Neutrophil (primary cell): ENCODE data around the gene THEMIS.
"Not testable (repeated sequence)": the region's sequence is repeated elsewhere in the genome, so short reads cannot be mapped to it uniquely, and the experiment has no call there.

Source experiments
- H3K27ac ChIP-seq: fragments of 200-600 bp; sonication (generic); 2 replicates; pipeline ENCODE4 v1.5.1; 2016; ENCODE audit warnings: mild to moderate bottlenecking, moderate library complexity
- H3K27me3 ChIP-seq: fragments of 200-600 bp; sonication (generic); 2 replicates; pipeline ENCODE4 v1.6.0; 2016; ENCODE audit warnings: mild to moderate bottlenecking
- H3K36me3 ChIP-seq: fragments of 200-600 bp; sonication (generic); 2 replicates; pipeline ENCODE4 v1.5.1; 2017
- H3K4me1 ChIP-seq, 2 experiments: fragments of 200-600 bp in 1 of 2; sonication (generic) in 1 of 2; 1 replicate in 1 of 2; 2 replicates in 1 of 2; pipeline versions ENCODE4 v1.5.1 to v1.6.1; 2013 to 2016; ENCODE audit warnings: low read depth in 1 of 2, low read length in 1 of 2, mild to moderate bottlenecking in 1 of 2, moderate library complexity in 1 of 2; ENCODE audit not compliant: control insufficient read depth in 1 of 2, insufficient read depth in 1 of 2
- H3K4me3 ChIP-seq, 2 experiments: fragments of 200-600 bp in 1 of 2; sonication (generic) in 1 of 2; 1 replicate in 1 of 2; 2 replicates in 1 of 2; pipeline ENCODE4 v1.5.1; 2013 to 2016; ENCODE audit warnings: low read depth in 1 of 2, low read length in 1 of 2, mild to moderate bottlenecking in 1 of 2, moderate library complexity in 1 of 2
- H3K9me3 ChIP-seq: fragments of 200-600 bp; sonication (generic); 2 replicates; pipeline ENCODE4 v1.5.1; 2016
- CTCF ChIP-seq: fragments of 200-600 bp; sonication (generic); IDR thresholded peaks from 2 replicates; pipeline ENCODE4 v1.5.1; 2016; ENCODE audit warnings: antibody characterized with exemption

The THEMIS gene

GRCh38 chr6:127933852-127934840 is 33.3 kb upstream of the THEMIS start:
- Histone ChIP-seq H3K36me3 (no peaks in the 10 kb centered on the region), H3K27me3 (no peaks in the 10 kb centered on the region), H3K9me3 (no peaks in the 10 kb centered on the region), H3K4me3 (no peak overlapping the region), H3K27ac (no peak overlapping the region), H3K4me1 (no peaks in the 10 kb centered on the region)
- TF ChIP-seq CTCF, result no peak

- H3K4me3 ChIP-seq, result no peak overlapping the region
- no peaks in the 10 kb centered on the region for H3K9me3 ChIP-seq
- no peaks in the 10 kb centered on the region for H3K4me1 ChIP-seq
- H3K27ac ChIP-seq, result no peak overlapping the region
- TF ChIP-seq CTCF, result no peak
- H3K27me3 ChIP-seq, result no peaks in the 10 kb centered on the region
- no peaks in the 10 kb centered on the region for H3K36me3 ChIP-seq
Observed at GRCh38 chr6:127933137-127933536, 32.3 kb upstream of the THEMIS start.

GRCh38 chr6:127932708-127933107 is 31.9 kb upstream of the THEMIS start:
- no peaks in the 10 kb centered on the region for H3K27me3 ChIP-seq
- TF ChIP-seq CTCF, result no peak
- no peak overlapping the region for H3K27ac ChIP-seq

GRCh38 chr6:127926441-127926840 is 25.6 kb upstream of the THEMIS start:
- not testable (repeated sequence) for H3K27me3 ChIP-seq, H3K27ac ChIP-seq, H3K4me3 ChIP-seq, H3K4me1 ChIP-seq, H3K9me3 ChIP-seq, H3K36me3 ChIP-seq

More at GRCh38 chr6:127932708-127933107, 31.9 kb upstream of the THEMIS start:
- Histone ChIP-seq H3K9me3 (no peaks in the 10 kb centered on the region), H3K4me1 (no peaks in the 10 kb centered on the region), H3K4me3 (no peak overlapping the region), H3K36me3 (no peaks in the 10 kb centered on the region)

GRCh38 chr6:127924440-127924839 is 23.6 kb upstream of the THEMIS start:
- no peak overlapping the region for H3K4me3 ChIP-seq
- no peaks in the 10 kb centered on the region for H3K9me3 ChIP-seq
- H3K36me3 ChIP-seq, result no peaks in the 10 kb centered on the region
- H3K27ac ChIP-seq, result no peak overlapping the region
- no peak for TF ChIP-seq CTCF
- no peaks in the 10 kb centered on the region for H3K4me1 ChIP-seq
- H3K27me3 ChIP-seq, result no peaks in the 10 kb centered on the region

GRCh38 chr6:127924031-127924430 is 23.2 kb upstream of the THEMIS start:
- H3K36me3 ChIP-seq, result no peaks in the 10 kb centered on the region
- no peak for TF ChIP-seq CTCF
- no peaks in the 10 kb centered on the region for H3K9me3 ChIP-seq
- no peaks in the 10 kb centered on the region for H3K4me1 ChIP-seq
- no peak overlapping the region for H3K4me3 ChIP-seq
- H3K27me3 ChIP-seq, result no peaks in the 10 kb centered on the region
- no peak overlapping the region for H3K27ac ChIP-seq
